OCI-LY3 (cell line): ENCODE measurements around the gene SLC35B2.

Source experiments
- CTCF ChIP-seq: fragments of 200-600, 300-600 bp; sonication (generic); IDR thresholded peaks from 2 replicates; pipeline ENCODE4 v1.5.1; 2014; ENCODE audit warnings: antibody characterized with exemption, low read length, low read depth
- EZH2phosphoT487 ChIP-seq: fragments of 200-600 bp; shearing (Covaris generic); IDR thresholded peaks from 2 replicates; pipeline ENCODE4 v1.6.1; 2018; ENCODE audit warnings: antibody characterized with exemption, mixed run types, low read depth

- TF ChIP-seq CTCF (no peak), EZH2phosphoT487 (no peak)
Measured at GRCh38 chr6:44284121-44284520, 26.8 kb upstream of the SLC35B2 start.
